ENCODE results near the gene LYPD6B.

Gene LYPD6B

DNA sequence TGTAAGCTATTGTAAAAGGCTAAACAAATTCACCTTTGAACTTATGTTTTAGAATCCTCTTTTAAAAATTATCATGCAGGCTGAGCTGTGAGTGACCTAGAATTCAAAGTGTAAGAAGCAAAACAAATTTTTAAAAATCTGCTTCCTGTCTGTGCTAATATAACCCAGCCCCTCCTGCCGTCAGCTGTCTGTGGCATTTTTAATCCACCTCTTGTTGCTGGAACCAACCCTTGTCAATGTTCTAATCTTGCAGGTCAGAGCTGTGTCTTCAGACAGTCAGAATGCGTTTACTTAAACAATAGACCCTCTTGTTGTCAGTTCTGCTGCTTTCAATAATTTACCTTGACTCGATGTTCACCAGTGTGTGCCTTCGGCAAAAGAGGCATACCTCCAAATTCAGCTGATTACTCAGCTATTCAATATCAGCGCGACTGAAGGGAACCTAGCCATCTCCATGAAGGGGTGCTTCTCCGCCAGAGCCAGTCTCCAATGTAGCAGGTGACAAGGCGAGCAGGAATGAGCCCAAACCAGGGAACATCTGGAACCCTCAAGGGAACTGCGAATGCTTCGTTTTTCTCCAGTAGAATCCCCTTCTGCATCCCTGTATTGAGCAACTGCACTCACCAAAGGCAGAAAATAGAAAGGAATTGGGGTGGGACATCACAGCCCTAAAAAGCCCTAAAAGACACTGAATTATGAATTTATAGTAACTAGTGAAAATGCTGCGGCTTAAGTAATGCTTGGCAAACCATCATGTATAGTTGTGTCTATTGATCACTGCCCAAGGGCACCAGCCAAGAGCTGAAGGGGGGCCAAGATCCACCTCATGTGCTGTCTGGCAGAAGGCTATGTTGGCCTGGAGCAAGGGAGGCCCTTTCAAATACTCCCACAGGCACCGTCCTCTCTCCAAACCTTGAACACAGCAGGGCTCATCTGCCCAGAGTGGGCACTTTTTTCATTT is 62.5 kb downstream of the LYPD6B start:
- no peak overlapping the region for H3K4me3 ChIP-seq (ENCODE audit: low read length in 2 of 2)
- no peaks in the 10 kb centered on the region for H3K27me3 ChIP-seq (ENCODE audit: control insufficient read depth in 2 of 2, insufficient read depth in 2 of 2, low read length in 2 of 2)
- H3K9me3 ChIP-seq (ENCODE audit: control insufficient read depth in 2 of 2, low read length in 2 of 2), result no peaks in the 10 kb centered on the region
- H3K4me1 ChIP-seq (ENCODE audit: control insufficient read depth in 2 of 2, insufficient read depth in 2 of 2, low read length in 2 of 2), result no peaks in the 10 kb centered on the region
- H3K9ac ChIP-seq (ENCODE audit: low read depth in 1 of 2, low read length in 2 of 2), result no peak overlapping the region
- H3K36me3 ChIP-seq (ENCODE audit: control insufficient read depth in 2 of 2, insufficient read depth in 2 of 2, low read length in 2 of 2), result no peaks in the 10 kb centered on the region
- H3K27ac ChIP-seq (ENCODE audit: low read depth in 2 of 2, low read length in 2 of 2), result no peak overlapping the region

DNA sequence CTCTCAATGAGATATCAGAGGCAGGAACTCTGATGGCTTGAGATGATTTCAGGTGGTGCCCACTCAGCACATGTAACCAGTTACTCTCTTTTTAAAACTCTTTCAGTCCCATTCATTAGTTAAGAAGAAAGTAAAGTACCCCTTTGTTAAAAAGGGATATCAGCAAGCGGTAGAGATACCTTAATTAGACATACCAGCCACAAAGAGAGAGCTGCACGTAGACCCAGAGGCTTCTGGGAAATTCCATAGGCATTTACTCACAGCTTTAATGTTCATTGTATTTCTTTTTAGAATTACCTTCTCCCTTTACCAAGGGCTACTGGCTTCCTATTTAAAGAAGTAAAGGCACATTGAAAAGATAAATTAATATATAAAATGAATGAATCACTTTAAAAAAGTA is 63.3 kb downstream of the LYPD6B start:
- H3K36me3 ChIP-seq (ENCODE audit: control insufficient read depth in 2 of 2, insufficient read depth in 2 of 2, low read length in 2 of 2), result no peaks in the 10 kb centered on the region
- H3K4me1 ChIP-seq (ENCODE audit: control insufficient read depth in 2 of 2, insufficient read depth in 2 of 2, low read length in 2 of 2), result no peaks in the 10 kb centered on the region
- H3K9me3 ChIP-seq (ENCODE audit: control insufficient read depth in 2 of 2, low read length in 2 of 2), result no peaks in the 10 kb centered on the region
- no peak overlapping the region for H3K9ac ChIP-seq (ENCODE audit: low read depth in 1 of 2, low read length in 2 of 2)
- H3K4me3 ChIP-seq (ENCODE audit: low read length in 2 of 2), result no peak overlapping the region
- H3K27me3 ChIP-seq (ENCODE audit: control insufficient read depth in 2 of 2, insufficient read depth in 2 of 2, low read length in 2 of 2), result no peaks in the 10 kb centered on the region
- H3K27ac ChIP-seq (ENCODE audit: low read depth in 2 of 2, low read length in 2 of 2), result no peak overlapping the region

DNA sequence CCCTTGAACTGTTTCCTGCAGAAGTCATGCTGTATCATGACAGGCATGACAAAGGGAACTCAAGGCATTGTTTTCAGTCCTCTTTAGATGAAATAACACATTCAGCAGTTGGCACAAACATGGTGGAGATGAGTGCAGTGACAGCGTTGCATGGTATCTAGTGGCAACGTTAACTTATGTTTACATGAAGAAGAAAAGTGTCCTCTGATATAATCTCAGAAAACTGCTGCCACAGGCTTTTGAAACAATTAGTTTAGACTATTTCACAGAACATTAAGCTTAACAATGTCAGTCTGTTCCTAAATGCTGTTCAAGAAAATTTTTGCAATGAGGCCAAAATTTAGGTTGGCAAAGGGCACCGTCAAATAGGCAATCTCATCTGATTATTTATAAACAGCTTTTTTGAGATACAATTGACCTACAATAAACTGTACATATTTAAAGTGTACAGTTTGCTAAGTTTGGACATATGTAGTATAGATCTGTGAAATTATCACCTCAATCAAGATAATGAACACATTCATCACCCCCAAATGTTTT is 64.7 kb downstream of the LYPD6B start:
- H3K36me3 ChIP-seq (ENCODE audit: control insufficient read depth in 2 of 2, insufficient read depth in 2 of 2, low read length in 2 of 2), result no peaks in the 10 kb centered on the region
- H3K27ac ChIP-seq (ENCODE audit: low read depth in 2 of 2, low read length in 2 of 2), result no peak overlapping the region
- H3K27me3 ChIP-seq (ENCODE audit: control insufficient read depth in 2 of 2, insufficient read depth in 2 of 2, low read length in 2 of 2), result no peaks in the 10 kb centered on the region
- H3K4me3 ChIP-seq (ENCODE audit: low read length in 2 of 2), result no peak overlapping the region
- H3K9ac ChIP-seq (ENCODE audit: low read depth in 1 of 2, low read length in 2 of 2), result no peak overlapping the region
- no peaks in the 10 kb centered on the region for H3K4me1 ChIP-seq (ENCODE audit: control insufficient read depth in 2 of 2, insufficient read depth in 2 of 2, low read length in 2 of 2)
- no peaks in the 10 kb centered on the region for H3K9me3 ChIP-seq (ENCODE audit: control insufficient read depth in 2 of 2, low read length in 2 of 2)

DNA sequence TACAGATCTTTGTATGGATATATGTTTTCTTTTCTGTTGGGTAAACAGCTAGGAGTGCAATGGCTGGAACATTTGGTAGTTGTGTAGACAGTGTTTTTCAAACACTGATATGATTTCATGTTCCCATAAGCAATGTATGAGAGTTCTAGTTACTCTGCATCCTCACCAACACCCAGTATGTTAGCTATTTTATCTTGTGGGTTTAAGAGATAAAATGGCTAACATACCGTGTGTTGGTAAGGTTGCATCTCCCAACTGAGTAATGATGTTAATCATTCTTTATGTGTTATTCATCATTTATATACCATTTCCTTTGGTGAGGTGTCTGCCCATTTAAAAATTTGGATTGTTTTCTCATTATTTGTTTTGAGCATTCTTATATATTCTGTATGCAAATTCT is 65.7 kb downstream of the LYPD6B start:
- H3K27me3 ChIP-seq (ENCODE audit: control insufficient read depth in 2 of 2, insufficient read depth in 2 of 2, low read length in 2 of 2), result no peaks in the 10 kb centered on the region
- H3K4me1 ChIP-seq (ENCODE audit: control insufficient read depth in 2 of 2, insufficient read depth in 2 of 2, low read length in 2 of 2), result no peaks in the 10 kb centered on the region
- no peaks in the 10 kb centered on the region for H3K36me3 ChIP-seq (ENCODE audit: control insufficient read depth in 2 of 2, insufficient read depth in 2 of 2, low read length in 2 of 2)
- H3K9me3 ChIP-seq (ENCODE audit: control insufficient read depth in 2 of 2, low read length in 2 of 2), result no peaks in the 10 kb centered on the region
- no peak overlapping the region for H3K27ac ChIP-seq (ENCODE audit: low read depth in 2 of 2, low read length in 2 of 2)
- H3K9ac ChIP-seq (ENCODE audit: low read depth in 1 of 2, low read length in 2 of 2), result no peak overlapping the region
- no peak overlapping the region for H3K4me3 ChIP-seq (ENCODE audit: low read length in 2 of 2)

DNA sequence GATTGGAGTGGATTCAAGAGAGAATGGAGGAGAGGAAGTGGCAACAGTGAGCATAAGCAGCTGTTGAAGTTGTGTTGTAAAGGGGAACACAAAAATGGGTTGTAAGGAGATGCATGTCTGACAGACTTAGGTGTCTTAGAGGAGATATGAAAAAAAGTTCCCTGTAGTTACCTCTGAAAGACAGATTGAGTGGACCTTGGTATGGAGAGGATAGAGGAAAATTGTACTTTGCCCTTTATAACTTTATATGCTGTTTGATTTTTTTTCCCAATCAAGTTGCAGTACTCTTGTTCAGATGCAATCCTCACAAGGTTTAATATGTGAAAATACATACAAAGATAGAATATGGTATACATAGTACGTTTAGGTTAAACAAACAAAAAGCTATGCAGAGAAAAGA is 73.6 kb downstream of the LYPD6B start:
- no peaks in the 10 kb centered on the region for H3K36me3 ChIP-seq (ENCODE audit: control insufficient read depth in 2 of 2, insufficient read depth in 2 of 2, low read length in 2 of 2)
- H3K27me3 ChIP-seq (ENCODE audit: control insufficient read depth in 2 of 2, insufficient read depth in 2 of 2, low read length in 2 of 2), result no peaks in the 10 kb centered on the region
- no peak overlapping the region for H3K27ac ChIP-seq (ENCODE audit: low read depth in 2 of 2, low read length in 2 of 2)
- no peaks in the 10 kb centered on the region for H3K9me3 ChIP-seq (ENCODE audit: control insufficient read depth in 2 of 2, low read length in 2 of 2)
- H3K4me3 ChIP-seq (ENCODE audit: low read length in 2 of 2), result no peak overlapping the region
- H3K9ac ChIP-seq (ENCODE audit: low read depth in 1 of 2, low read length in 2 of 2), result no peak overlapping the region
- peaks cover 0 to 4% of the 10 kb centered on the region in 2 donors for H3K4me1 ChIP-seq (ENCODE audit: control insufficient read depth in 2 of 2, insufficient read depth in 2 of 2, low read length in 2 of 2)

DNA sequence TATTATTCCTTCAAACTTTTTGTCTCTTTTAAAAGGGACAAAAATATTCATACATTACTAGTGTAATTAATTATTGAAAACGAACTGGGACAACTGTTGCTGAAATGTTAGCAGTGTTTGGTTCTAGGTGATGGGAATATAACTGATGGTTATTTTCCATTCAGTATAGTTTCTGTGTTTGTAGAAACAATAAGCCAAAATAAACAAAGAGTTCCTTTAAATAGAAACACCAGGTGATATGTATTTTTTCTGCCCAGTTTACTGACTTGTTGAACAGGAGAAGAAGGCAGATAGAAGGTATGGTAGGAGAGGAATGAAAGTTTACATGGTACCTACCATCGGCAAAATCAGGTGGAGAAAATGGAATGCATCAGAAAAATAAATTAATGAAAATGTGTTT is 74.2 kb downstream of the LYPD6B start:
- Histone ChIP-seq H3K36me3 (ENCODE audit: control insufficient read depth in 2 of 2, insufficient read depth in 2 of 2, low read length in 2 of 2) (no peaks in the 10 kb centered on the region), H3K4me1 (ENCODE audit: control insufficient read depth in 2 of 2, insufficient read depth in 2 of 2, low read length in 2 of 2) (peaks cover 0 to 4% of the 10 kb centered on the region in 2 donors), H3K27ac (ENCODE audit: low read depth in 2 of 2, low read length in 2 of 2) (no peak overlapping the region), H3K4me3 (ENCODE audit: low read length in 2 of 2) (no peak overlapping the region), H3K9me3 (ENCODE audit: control insufficient read depth in 2 of 2, low read length in 2 of 2) (no peaks in the 10 kb centered on the region), H3K9ac (ENCODE audit: low read depth in 1 of 2, low read length in 2 of 2) (no peak overlapping the region), H3K27me3 (ENCODE audit: control insufficient read depth in 2 of 2, insufficient read depth in 2 of 2, low read length in 2 of 2) (no peaks in the 10 kb centered on the region)

DNA sequence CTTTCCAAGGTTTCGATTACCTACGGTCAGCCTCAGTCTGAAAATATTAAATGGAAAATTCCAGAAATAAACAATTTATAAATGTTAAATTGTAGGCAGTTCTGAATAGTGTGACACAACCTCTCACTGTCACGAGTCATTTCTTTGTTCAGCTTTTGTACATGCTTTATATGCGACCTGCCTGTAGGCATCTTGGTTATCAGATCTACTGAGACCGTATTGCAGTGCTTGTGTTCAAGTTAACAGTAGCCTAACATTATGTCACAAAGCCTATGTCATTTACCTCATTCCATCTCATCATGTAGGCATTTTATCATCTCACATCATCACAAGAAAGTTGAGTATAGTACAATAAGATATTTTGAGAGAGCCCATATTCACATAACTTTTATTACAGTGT is 77.3 kb downstream of the LYPD6B start:
- H3K4me3 ChIP-seq (ENCODE audit: low read length in 2 of 2), result no peak overlapping the region
- peaks cover 0 to 4% of the 10 kb centered on the region in 2 donors for H3K4me1 ChIP-seq (ENCODE audit: control insufficient read depth in 2 of 2, insufficient read depth in 2 of 2, low read length in 2 of 2)
- H3K36me3 ChIP-seq (ENCODE audit: control insufficient read depth in 2 of 2, insufficient read depth in 2 of 2, low read length in 2 of 2), result no peaks in the 10 kb centered on the region
- H3K27me3 ChIP-seq (ENCODE audit: control insufficient read depth in 2 of 2, insufficient read depth in 2 of 2, low read length in 2 of 2), result no peaks in the 10 kb centered on the region
- no peaks in the 10 kb centered on the region for H3K9me3 ChIP-seq (ENCODE audit: control insufficient read depth in 2 of 2, low read length in 2 of 2)
- no peak overlapping the region for H3K9ac ChIP-seq (ENCODE audit: low read depth in 1 of 2, low read length in 2 of 2)
- H3K27ac ChIP-seq (ENCODE audit: low read depth in 2 of 2, low read length in 2 of 2), result no peak overlapping the region

DNA sequence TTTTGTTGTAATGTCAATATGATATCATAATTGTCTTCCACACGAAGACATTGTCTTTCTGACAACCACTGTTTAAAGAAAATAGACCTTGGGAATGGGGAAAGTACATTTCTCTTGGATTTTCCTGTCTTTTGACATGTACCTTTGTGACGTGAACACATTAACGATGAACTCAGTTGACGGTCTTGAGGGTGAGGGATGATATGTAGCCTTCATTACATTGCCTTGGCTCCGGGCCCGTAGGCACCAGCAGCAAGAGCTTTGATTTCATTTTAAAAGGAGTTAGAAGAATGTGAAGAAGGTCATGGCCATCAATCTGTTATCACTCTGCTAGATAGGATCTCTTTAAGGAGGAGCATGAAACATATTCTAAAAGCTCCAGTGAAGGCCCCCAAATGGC is 80.9 kb downstream of the LYPD6B start:
- Histone ChIP-seq H3K9ac (ENCODE audit: low read depth in 1 of 2, low read length in 2 of 2) (no peak overlapping the region), H3K27me3 (ENCODE audit: control insufficient read depth in 2 of 2, insufficient read depth in 2 of 2, low read length in 2 of 2) (no peaks in the 10 kb centered on the region), H3K4me1 (ENCODE audit: control insufficient read depth in 2 of 2, insufficient read depth in 2 of 2, low read length in 2 of 2) (no peaks in the 10 kb centered on the region), H3K9me3 (ENCODE audit: control insufficient read depth in 2 of 2, low read length in 2 of 2) (no peaks in the 10 kb centered on the region), H3K4me3 (ENCODE audit: low read length in 2 of 2) (no peak overlapping the region), H3K36me3 (ENCODE audit: control insufficient read depth in 2 of 2, insufficient read depth in 2 of 2, low read length in 2 of 2) (no peaks in the 10 kb centered on the region), H3K27ac (ENCODE audit: low read depth in 2 of 2, low read length in 2 of 2) (no peak overlapping the region)

DNA sequence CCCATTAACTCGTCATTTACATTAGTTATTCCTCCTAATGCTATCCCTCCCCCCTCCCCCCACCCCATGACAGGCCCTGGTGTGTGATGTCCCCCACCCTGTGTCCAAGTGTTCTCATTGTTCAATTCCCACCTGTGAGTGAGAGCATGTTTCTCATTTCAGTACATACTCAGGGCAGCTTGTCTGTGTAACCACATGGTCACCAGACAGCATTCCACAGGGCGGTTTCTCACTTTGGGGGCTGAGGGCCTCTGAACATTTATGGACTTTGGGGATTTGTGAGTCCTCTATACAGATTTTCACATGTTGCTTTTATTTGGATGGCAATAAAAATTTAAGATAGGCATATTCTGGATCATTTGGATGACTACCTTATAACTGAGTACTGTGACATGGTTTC is 84.0 kb downstream of the LYPD6B start:
- no peaks in the 10 kb centered on the region for H3K36me3 ChIP-seq (ENCODE audit: control insufficient read depth in 2 of 2, insufficient read depth in 2 of 2, low read length in 2 of 2)
- no peak overlapping the region for H3K9ac ChIP-seq (ENCODE audit: low read depth in 1 of 2, low read length in 2 of 2)
- H3K27me3 ChIP-seq (ENCODE audit: control insufficient read depth in 2 of 2, insufficient read depth in 2 of 2, low read length in 2 of 2), result no peaks in the 10 kb centered on the region
- no peak overlapping the region for H3K4me3 ChIP-seq (ENCODE audit: low read length in 2 of 2)
- H3K9me3 ChIP-seq (ENCODE audit: control insufficient read depth in 2 of 2, low read length in 2 of 2), result no peaks in the 10 kb centered on the region
- no peak overlapping the region for H3K27ac ChIP-seq (ENCODE audit: low read depth in 2 of 2, low read length in 2 of 2)
- H3K4me1 ChIP-seq (ENCODE audit: control insufficient read depth in 2 of 2, insufficient read depth in 2 of 2, low read length in 2 of 2), result peaks cover 0 to 3% of the 10 kb centered on the region in 2 donors

DNA sequence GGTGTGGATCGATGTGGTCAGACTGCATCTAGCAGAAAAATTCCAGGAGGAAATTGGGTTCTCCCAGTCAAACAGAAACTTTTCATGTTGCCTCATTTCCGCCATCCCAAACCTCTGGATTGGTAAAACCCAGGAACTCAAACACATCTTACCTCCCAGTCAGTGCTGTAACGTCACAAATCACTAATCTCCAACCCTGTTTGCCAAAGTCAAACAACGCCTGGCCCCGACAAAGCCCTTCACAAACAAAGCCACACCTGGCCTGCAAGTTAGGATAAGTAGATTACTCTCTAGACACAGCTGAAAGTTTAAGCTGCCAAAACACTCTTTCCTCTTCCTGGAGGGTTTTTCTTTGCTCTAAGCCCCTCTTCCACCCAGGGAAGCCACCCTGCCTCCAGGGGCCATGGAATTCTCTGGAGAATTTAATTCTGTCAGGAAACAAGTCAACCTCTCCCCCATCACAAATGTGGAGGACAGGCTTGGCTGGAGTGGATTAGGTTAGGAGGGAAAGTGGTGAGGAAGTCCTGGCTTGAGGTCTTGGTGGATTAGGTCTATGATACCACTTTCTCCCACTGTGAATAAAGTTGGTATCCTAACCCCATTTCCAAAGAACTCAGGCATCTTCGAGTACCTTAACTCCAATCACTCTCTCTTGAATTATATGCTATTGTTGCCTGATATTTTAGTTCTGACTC is 86.7 kb downstream of the LYPD6B start:
- H3K36me3 ChIP-seq (ENCODE audit: control insufficient read depth in 2 of 2, insufficient read depth in 2 of 2, low read length in 2 of 2), result no peaks in the 10 kb centered on the region
- H3K27ac ChIP-seq (ENCODE audit: low read depth in 2 of 2, low read length in 2 of 2), result peak overlapping the region; percentile 41 to 60
- peak overlapping the region in 1 of 2 donors; percentile 5 for H3K9ac ChIP-seq (ENCODE audit: low read depth in 1 of 2, low read length in 2 of 2)
- no peaks in the 10 kb centered on the region for H3K9me3 ChIP-seq (ENCODE audit: control insufficient read depth in 2 of 2, low read length in 2 of 2)
- peaks cover 0 to 3% of the 10 kb centered on the region in 2 donors for H3K27me3 ChIP-seq (ENCODE audit: control insufficient read depth in 2 of 2, insufficient read depth in 2 of 2, low read length in 2 of 2)
- H3K4me1 ChIP-seq (ENCODE audit: control insufficient read depth in 2 of 2, insufficient read depth in 2 of 2, low read length in 2 of 2), result peaks cover 2 to 3% of the 10 kb centered on the region in 2 donors
- no peak overlapping the region for H3K4me3 ChIP-seq (ENCODE audit: low read length in 2 of 2)

Data from mucosa of rectum (tissue), 2 donors.